Measurements from ENCODE around the gene ELANE.
A peak's percentile ranks its signal among the peaks of the same experiment; 100 is the strongest.
"Not testable (repeated sequence)": the region's sequence is repeated elsewhere in the genome, so short reads cannot be mapped to it uniquely, and the experiment has no call there.

Gene ELANE

DNA sequence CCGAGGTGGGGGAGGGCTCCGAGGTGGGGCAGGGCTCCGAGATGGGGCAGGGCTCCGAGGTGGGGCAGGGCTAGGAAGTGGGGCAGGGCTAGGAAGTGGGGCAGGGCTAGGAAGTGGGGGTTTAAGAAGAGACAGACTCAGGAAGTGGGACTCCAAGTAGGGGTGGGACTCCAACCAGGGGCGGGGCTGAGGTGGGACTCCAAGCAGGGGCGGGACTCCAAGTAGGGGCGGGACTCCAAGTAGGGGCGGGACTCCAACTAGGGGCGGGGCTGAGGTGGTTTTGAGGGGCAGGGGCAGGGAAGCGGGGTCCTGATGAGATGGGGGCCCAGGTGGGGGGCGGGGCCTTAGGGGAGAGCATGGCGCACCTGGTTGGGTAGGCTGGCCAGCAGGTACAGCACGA lies 21.0 kb downstream of the ELANE start:
- DNase-seq (ENCODE audit: low read depth, low spot score), result peak; percentile 92
- H3K4me3 ChIP-seq (ENCODE audit: low read length), result no peak overlapping the region

DNA sequence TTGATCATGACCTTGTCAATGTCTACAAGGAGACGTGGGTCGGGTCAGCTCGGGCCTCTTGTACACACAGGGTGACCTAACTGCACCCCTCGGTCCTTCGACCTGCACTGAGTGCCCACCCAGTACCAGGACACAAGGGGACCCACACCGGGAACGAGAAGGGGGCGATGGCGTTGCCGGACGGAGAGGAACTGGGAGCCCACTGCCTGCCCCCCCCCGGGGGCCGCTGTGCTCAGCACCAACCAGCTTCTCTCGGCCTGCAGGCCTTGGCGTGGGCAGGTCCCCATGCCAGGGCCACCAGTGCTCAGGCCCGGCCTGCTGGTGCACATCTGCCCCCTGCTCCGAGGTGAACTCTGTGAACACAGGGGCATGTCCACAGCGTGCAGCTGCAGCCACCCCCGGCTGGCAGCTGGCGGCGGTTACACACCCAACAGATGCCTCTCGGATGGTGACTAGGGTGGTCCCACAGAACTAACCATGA lies 21.5 kb downstream of the ELANE start:
- DNase-seq (ENCODE audit: low read depth, low spot score), result no peak
- no peak overlapping the region for H3K4me3 ChIP-seq (ENCODE audit: low read length)

DNA sequence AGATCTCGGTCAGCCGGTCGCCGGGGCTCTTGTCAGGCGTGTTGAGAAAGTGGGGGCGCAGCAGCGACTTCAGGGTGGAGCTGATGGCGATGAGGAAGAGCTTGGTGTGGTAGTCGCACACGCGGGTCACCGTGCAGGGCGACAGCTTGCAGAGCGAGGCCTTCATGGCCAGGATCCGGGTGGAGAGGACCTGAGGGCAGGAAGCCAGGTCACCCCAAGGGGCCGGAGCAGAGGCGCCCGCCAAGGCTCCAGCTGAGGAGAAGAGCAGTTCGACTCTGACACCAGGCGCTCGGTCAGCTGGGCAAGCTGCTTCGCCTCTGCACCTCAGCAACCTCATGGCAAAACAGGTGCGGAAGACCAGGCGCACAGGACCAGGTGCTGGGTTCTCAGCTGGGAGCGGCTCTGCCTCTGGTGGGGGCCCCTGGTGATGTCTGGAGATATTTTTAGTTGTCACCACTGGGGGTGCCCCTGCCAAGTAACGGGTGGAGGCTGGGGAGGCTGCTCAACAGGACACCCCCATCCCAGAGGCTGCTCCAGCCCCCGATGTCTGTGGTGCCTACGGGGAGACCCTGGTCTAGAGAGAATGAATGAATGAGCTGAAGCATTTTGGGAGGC lies 23.3 kb downstream of the ELANE start:
- no peak for DNase-seq (ENCODE audit: low read depth, low spot score)
- H3K4me3 ChIP-seq (ENCODE audit: low read length), result no peak overlapping the region

DNA sequence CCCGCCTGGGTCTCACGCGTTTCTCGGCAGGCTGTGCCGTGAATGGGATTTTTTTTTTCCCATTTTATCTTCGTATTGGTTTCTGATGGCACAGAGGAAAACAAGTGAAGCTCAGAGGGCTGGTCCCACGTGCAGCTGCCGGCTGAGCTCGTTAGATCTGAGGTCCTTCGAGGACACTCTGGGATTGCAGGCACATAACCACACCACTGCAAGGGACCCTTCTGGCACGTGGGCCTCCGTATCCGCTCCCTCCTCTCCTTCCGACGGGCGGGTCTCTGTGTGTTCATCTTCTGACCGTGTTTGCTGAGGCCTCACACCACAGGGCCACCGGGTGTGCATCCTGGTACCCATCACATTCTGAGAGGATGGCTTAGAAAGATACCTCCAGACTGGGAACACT lies 24.0 kb downstream of the ELANE start:
- DNase-seq (ENCODE audit: low read depth, low spot score), result no peak
- no peak overlapping the region for H3K4me3 ChIP-seq (ENCODE audit: low read length)

DNA sequence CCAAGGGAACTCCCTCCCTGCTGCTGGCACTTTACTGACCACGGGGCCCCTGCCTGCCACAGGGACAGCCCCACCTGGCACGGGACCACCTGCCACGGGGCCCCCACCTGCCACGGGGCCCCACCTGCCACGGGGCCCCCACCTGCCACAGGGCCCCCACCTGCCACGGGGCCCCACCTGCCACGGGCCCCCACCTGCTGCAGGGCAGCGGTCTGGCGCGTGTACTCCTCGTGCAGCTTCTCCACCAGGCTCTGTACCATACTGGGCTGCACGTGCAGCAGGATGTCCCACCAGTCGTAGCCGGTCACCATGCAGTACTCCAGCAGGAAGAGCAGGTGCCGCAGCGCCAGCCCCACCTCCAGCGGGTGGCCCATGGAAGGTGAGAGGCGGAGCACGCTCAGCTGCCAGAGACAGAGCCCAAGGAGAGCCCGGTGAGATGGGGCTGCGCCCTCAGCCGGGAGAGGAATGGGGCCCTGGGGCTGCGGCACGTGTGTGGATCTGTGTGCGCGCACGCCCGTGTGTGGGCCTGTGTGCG lies 24.7 kb downstream of the ELANE start:
- DNase-seq (ENCODE audit: low read depth, low spot score), result no peak
- no peak overlapping the region for H3K4me3 ChIP-seq (ENCODE audit: low read length)

DNA sequence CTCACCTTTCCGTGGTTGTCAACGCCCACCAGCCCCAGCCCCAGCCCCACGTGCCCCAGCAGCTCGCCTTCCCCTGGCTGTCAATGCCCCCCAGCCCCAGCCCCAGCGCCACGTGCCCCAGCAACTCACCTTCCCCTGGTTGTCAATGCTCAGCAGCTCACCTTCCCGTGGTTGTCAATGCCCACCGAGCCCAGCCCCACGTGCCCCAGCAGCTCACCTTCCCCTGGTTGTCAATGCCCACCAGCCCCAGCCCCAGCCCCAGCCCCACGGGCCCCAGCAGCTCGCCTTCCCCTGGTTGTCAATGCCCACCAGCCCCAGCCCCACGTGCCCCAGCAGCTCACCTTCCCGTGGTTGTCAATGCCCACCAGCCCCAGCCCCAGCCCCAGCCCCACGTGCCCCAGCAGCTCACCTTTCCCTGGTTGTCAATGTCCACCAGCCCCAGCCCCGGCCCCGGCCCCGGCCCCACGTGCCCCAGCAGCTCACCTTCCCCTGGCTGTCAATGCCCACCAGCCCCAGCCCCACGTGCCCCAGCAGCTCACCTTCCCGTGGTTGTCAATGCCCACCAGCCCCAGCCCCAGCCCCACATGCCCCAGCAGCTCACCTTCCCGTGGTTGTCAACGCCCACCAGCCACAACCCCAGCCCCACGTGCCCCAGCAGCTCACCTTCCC lies 26.0 kb downstream of the ELANE start:
- H3K4me3 ChIP-seq (ENCODE audit: low read length); DNase-seq (ENCODE audit: low read depth, low spot score): not testable (repeated sequence)

DNA sequence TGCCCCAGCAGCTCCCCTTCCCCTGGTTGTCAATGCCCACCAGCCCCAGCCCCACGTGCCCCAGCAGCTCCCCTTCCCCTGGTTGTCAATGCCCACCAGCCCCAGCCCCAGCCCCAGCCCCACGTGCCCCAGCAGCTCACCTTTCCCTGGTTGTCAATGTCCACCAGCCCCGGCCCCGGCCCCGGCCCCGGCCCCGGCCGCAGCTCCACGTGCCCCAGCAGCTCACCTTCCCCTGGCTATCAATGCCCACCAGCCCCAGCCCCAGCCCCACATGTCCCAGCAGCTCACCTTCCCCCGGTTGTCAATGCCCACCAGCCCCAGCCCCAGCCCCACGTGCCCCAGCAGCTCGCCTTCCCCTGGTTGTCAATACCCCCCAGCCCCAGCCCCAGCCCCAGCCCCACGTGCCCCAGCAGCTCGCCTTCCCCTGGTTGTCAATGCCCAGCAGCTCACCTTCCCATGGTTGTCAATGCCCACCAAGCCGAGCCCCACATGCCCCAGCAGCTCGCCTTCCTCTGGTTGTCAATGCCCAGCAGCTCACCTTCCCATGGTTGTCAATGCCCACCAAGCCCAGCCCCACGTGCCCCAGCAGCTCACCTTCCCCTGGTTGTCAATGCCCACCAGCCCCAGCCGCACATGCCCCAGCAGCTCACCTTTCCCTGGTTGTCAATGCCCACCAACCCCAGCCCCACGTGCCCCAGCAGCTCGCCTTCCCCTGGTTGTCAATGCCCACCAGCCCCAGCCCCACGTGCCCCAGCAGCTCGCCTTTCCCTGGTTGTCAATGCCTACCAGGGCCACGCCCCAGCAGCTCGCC lies 26.9 kb downstream of the ELANE start:
- not testable (repeated sequence) for DNase-seq (ENCODE audit: low read depth, low spot score); H3K4me3 ChIP-seq (ENCODE audit: low read length)

DNA sequence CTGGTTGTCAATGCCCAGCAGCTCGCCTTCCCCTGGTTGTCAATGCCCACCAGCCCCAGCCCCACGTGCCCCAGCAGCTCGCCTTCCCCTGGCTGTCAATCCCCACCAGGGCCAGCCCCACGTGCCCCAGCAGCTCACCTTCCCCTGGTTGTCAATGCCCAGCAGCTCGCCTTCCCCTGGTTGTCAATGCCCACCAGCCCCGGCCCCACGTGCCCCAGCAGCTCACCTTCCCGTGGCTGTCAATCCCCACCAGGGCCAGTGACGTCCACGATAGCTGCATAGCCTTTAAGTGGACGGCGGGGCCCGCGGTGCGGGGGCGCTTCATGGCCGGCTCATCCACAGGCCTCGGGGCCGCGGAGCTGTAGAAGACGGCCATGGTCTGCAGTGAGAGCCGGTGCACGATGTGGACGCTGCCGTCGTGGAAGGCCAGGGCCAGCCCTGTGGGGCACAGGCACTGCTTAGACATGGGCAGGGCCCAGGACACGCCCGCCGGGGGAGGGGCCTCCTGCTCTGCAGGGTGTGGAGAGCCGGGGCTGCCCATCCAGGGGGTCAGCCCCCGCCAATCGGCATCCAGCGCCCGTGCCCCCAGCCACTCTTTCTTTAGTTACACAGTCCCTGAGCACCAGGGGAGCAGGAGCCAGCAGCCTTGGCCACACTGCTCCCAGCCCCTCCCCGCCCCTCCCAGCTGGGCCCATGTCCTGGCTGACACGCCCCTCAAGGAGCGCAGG lies 27.8 kb downstream of the ELANE start:
- no peak overlapping the region for H3K4me3 ChIP-seq (ENCODE audit: low read length)
- DNase-seq (ENCODE audit: low read depth, low spot score), result no peak

DNA sequence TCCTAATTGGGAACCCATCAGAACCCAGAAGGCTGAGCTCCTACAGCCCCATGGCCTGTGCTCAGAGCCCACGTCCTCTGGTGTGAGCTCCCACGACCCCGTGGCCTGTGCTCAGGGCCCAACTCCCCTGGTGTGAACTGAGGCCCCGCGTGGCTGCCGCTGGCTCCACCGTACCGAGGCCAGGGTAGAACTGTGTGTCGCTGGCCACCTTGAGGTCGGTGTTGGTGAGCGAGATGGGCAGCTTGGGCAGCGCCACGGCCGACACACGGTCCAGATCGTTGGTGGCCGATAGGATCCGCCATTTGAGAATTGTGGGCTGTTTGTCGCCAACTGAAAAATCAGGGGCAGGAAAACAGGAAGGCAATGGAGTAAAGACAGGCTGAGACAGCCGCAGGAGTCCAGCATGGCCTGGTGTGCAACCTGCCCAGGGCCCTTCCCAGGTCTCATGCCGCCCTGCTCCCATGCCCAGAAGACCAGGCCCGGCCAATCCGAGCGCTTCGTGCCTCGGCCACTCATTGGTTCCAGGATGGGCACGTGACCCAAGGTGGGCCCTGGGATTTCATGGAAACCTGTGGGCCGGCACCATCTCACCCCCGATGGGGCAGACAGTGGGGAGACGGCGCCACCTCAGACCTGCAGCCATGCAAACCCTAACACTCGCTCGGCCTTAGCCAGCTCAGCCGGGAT lies 29.4 kb downstream of the ELANE start:
- no peak for DNase-seq (ENCODE audit: low read depth, low spot score)
- no peak overlapping the region for H3K4me3 ChIP-seq (ENCODE audit: low read length)

DNA sequence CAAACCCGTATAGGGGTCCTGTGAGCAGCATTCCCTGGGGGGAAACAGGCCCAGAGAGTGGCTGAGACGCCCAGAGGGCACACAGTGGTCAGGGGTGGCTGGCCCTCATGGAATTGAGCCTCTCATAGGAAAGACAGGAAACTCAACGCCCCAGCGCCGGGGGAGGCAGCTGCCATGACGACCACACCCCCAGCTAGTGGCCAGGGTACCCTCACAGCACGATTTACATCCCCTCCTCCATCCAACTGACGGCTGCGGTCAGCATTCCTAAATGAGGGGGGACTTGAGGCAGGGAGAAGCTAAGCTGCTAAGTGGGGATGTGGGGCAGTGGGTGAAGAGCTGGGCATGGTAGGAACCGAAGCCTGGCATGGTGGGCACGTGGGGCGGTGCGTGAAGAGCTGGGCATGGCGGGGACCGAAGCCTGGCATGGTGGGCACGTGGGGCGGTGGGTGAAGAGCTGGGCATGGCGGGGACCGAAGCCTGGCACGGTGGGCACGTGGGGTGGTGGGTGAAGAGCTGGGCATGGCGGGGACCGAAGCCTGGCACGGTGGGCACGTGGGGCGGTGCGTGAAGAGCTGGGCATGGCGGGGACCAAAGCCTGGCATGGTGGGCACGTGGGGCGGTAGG lies 30.9 kb downstream of the ELANE start:
- DNase-seq (ENCODE audit: low read depth, low spot score), result no peak
- no peak overlapping the region for H3K4me3 ChIP-seq (ENCODE audit: low read length)

DNA sequence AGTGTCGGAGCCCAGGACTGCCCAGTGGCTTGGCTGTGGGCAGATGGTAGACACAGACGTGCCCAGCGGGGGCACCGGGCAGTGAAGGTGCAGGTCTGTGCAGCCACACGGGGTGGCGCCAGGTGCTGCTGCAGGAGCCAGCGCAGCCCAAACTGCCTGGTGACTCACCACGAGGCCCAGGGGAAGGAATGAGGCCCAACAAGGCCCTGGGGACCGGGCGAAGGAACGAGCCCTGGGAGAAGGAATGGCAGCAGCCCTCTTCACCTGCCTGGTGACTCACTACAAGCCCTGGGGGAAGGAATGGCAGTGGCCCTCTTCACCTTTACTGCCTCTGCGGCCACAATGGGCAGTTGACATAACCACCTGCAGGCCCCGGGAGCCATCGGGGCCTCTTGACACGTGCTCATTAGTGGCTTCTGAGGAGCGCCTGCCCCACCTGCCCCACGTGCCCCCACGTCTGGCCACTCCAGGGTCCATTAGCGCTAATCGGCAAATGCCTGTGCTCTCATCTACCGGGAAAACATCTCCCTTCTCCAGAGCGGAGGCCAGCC lies 31.6 kb downstream of the ELANE start:
- no peak for DNase-seq (ENCODE audit: low read depth, low spot score)

DNA sequence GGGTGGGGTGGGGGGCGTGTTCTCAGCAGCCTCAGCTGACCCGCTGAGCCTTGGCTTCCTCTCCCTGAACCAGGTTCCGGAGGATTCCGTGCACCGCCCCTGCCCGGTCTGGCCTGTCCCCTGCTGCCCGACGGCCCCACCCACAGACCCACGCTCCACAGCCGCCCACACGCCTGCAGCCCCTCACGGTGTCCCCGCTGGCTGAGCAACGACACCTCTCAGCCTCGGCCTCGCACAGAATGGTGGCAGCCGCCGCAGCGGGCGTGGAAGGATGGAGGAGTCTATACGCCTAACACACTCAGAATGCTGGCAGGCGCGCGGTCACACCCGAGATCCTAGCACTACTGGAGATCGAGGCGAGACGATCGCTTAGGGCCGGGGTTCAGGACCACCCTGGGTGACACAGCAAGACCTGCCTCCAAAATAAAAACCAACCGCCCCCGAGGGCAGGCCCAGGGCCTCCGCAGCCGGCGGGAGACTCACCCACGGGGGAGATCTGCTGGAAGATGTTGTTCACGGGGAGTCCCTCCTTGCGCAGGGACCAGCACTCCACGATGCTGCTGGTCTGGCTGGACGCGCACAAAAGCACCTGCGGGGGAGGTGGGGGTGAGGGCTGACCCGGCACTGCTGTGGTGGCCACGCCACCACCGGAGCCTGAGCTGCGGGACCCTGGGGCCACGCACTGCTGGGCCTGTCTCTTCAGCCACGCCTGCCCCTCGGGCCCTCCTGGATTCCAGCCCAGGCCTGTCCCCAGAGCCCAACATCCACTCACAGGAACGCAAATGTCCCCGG lies 32.5 kb downstream of the ELANE start:
- H3K4me3 ChIP-seq (ENCODE audit: low read length), result no peak overlapping the region
- DNase-seq (ENCODE audit: low read depth, low spot score), result no peak

More for the DNA sequence above, 31.6 kb downstream of the ELANE start:
- no peak overlapping the region for H3K4me3 ChIP-seq (ENCODE audit: low read length)

DNA sequence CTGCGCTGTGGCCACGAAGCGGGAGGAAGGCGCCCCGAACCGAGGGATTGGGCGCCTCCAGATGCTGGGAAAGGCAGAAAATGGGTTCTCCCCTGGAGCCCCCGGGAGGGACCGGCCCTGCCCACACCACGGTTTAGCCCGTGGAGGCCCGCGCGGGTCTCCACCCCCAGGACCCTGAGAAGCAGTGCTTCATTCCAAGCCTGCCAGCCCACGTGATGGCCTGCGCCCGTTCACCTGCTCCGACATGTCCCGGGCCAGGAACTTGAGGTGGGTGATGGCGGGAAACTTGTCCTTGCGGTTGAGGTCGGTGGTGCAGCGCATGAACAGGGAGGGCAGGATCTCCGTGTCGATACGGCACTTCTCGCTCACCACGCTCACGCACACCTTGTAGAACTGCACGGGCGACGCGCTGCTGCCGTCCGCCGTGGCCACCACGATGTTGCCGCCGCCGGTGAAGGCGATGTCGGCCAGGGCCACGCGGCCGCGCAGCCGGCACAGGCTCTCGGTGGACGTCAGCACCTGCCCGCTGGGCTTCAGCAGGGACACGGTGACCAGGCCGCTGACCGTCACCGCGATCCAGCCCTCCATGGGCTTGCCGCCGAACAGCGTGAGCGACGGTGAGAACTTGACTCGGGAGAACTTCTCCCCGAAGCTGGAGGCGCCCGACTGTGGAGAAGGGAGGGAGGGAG lies 33.6 kb downstream of the ELANE start:
- DNase-seq (ENCODE audit: low read depth, low spot score), result no peak
- no peak overlapping the region for H3K4me3 ChIP-seq (ENCODE audit: low read length)

DNA sequence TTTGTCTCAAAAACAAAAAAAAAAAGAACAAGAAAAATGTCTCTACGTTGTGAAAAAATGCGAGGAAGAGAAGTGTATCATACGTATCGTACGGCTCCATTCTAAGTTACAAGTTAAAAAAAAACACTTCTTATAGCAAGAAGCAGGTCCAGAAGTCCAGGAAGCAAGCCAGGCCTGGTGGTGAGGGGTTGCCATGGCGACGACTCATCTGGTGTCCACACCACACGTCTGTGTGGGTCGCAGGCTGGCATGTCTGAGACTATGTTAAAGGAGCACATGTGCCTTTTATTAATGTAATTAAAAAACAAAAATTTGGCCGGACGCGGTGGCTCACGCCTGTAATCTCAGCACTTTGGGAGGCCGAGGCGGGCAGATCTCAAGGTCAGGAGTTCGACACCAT lies 35.0 kb downstream of the ELANE start:
- H3K4me3 ChIP-seq (ENCODE audit: low read length), result no peak overlapping the region
- DNase-seq (ENCODE audit: low read depth, low spot score), result no peak

DNA sequence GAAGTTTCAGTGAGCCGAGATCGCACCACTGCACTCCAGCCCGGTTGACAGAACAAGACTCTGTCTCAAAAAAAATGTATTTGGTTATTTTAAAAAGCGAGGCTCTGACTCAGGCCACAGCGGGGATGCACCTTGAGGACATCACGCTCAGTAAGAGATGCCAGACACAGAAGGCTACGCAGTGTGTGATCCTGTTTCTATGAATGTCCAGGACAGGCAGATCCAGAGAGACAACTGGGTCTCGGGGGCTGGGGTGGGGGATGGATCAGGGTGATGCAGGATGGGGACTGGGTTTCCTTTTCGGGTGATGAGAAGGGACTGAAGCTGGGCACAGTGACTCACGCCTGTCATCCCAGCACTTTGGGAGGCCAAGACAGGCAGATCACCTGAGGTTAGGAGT lies 35.5 kb downstream of the ELANE start:
- no peak for DNase-seq (ENCODE audit: low read depth, low spot score)
- H3K4me3 ChIP-seq (ENCODE audit: low read length), result no peak overlapping the region

DNA sequence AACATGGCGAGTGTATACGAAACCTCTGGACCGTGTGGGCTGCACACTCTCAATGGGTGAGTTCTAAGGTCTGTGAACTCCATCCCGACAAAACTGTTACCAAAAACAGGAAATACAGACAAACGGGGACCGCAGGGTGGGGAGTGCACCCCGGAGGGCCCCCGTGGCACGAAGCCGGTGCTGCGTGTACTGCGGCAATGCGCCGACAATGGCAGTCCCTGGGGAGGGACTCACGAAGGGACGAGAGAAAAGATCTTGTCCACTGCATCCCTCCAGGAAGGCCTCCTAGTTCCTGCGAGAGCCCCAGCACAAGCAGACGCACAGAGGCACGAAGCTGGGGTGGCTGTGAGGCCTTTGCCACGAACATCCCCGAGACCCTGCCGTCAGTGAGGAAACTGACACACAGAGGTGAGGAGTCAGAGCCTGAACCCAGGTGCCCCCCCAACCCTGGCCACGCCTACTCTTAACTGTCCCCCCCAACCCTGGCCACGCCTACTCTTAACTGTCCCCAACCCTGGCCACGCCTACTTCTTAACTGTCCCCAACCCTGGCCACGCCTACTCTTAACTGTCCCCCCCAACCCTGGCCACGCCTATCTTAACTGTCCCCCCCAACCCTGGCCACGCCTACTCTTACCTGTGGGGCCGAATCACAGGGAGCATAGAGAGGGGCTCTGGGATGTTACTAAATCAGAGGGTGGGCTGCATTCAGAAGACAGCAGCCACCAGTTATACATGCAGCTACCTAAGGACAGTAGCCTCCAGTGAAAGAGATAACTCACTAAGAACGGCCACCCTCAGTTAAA lies 36.7 kb downstream of the ELANE start:
- no peak for DNase-seq (ENCODE audit: low read depth, low spot score)
- no peak overlapping the region for H3K4me3 ChIP-seq (ENCODE audit: low read length)
